AG10803 (cell line): Measurements from ENCODE around the gene DIPK1C.

Experiments used
- DNase-seq: peaks from one replicate; pipeline ENCODE4 v3.0.0; 2010; ENCODE audit warnings: low read depth
- H3K4me3 ChIP-seq: 2 replicates; pipeline ENCODE4 v1.5.1; 2011; ENCODE audit warnings: mild to moderate bottlenecking, low read length, control low read depth
- CTCF ChIP-seq: conservative IDR thresholded peaks from 2 replicates; pipeline ENCODE4 v1.5.1; 2011; ENCODE audit warnings: mild to moderate bottlenecking, low read length, control low read depth, inconsistent platforms

The DIPK1C gene

GRCh38 chr18:74494514-74494913, 37.4 kb upstream of the DIPK1C start:
- no peak for DNase-seq
- TF ChIP-seq CTCF, result no peak
- no peak overlapping the region for H3K4me3 ChIP-seq

GRCh38 chr18:74493689-74494088, 36.6 kb upstream of the DIPK1C start:
- DNase-seq, result peak; percentile 60

GRCh38 chr18:74492259-74492658, 35.2 kb upstream of the DIPK1C start:
- no peak for TF ChIP-seq CTCF
- H3K4me3 ChIP-seq, result no peak overlapping the region
- DNase-seq, result no peak

More at GRCh38 chr18:74493689-74494088, 36.6 kb upstream of the DIPK1C start:
- TF ChIP-seq CTCF, result peak; percentile 56
- H3K4me3 ChIP-seq, result no peak overlapping the region

GRCh38 chr18:74489676-74490075, 32.6 kb upstream of the DIPK1C start:
- DNase-seq, result peak; percentile 86
- peak overlapping the region; percentile 46 for H3K4me3 ChIP-seq
- no peak for TF ChIP-seq CTCF

GRCh38 chr18:74488864-74489263, 31.8 kb upstream of the DIPK1C start:
- no peak for TF ChIP-seq CTCF
- DNase-seq, result no peak
- H3K4me3 ChIP-seq, result no peak overlapping the region

- no peak overlapping the region for H3K4me3 ChIP-seq
- no peak for TF ChIP-seq CTCF
- DNase-seq, result no peak
Observed at GRCh38 chr18:74488354-74488753, 31.2 kb upstream of the DIPK1C start.

- no peak for DNase-seq
- H3K4me3 ChIP-seq, result no peak overlapping the region
- TF ChIP-seq CTCF, result no peak
Observed at GRCh38 chr18:74486119-74486849, 29.2 kb upstream of the DIPK1C start.
